Esophagus muscularis mucosa (tissue), 3 donors: ENCODE data around the gene XCR1.

ENCODE experiments used
- CTCF ChIP-seq, 3 experiments: fragments of 200-600 bp in 2 of 3; fragments of 450-650 bp in 1 of 3; sonication (generic) in 2 of 3; IDR thresholded peaks; one replicate each; pipeline ENCODE4 v1.5.1; 2017 to 2019; ENCODE audit warnings: antibody characterized with exemption in 3 of 3, mild to moderate bottlenecking in 2 of 3, moderate library complexity in 1 of 3
- EP300 ChIP-seq: sonication (generic); formaldehyde crosslinking; IDR thresholded peaks from one replicate; pipeline ENCODE4 v1.6.1; 2017; ENCODE audit warnings: antibody characterized with exemption

- TF ChIP-seq CTCF (IDR thresholded peaks at IDR 0.05) (no peak), EP300 (no peak)
These were observed 30.4 kb upstream of the XCR1 start for GRCh38 chr3:46057716-46058115.
